MCF 10A (cell line): ENCODE data around the gene ARHGAP31. TPM values are rescaled to one million over a fixed set of nuclear protein-coding genes. Genes with fewer than 3 reads are reported as not detected.

ENCODE experiments used
- BruUV-seq: library from RNA; stranded (reverse); fragments of 400-500 nt; replicated peaks from 2 replicates; lab custom pipeline; 2021; lab: Mats Ljungman, UMichigan
- CTCF ChIA-PET: fragments of 300-600 bp; sonication (Branson Sonifier 250); formaldehyde crosslinking; extraction: SDS; loops from one replicate; lab custom pipeline; 2021; ENCODE audit warnings: antibody characterized with exemption, inconsistent platforms; lab: Yijun Ruan, JAX
- POLR2A ChIA-PET: fragments of 300-600, 350-650 bp; sonication (Branson Sonifier 250); formaldehyde crosslinking; extraction: SDS; loops from one replicate; lab custom pipeline; 2020; ENCODE audit warnings: antibody characterized with exemption, inconsistent platforms; lab: Yijun Ruan, JAX
- DNase-seq: peaks from one replicate; pipeline ENCODE4 v3.0.0-alpha.2; 2018; ENCODE audit not compliant: unreplicated experiment
- H3K27ac Mint-ChIP-seq: one replicate; pipeline ENCODE4 v1.8.0; 2022; ENCODE audit warnings: mild to moderate bottlenecking, low read depth, mixed read lengths; ENCODE audit not compliant: unreplicated experiment
- H3K27me3 Mint-ChIP-seq: one replicate; pipeline ENCODE4 v1.8.0; 2022; ENCODE audit warnings: mixed read lengths; ENCODE audit not compliant: insufficient read depth, unreplicated experiment
- H3K36me3 Mint-ChIP-seq: one replicate; pipeline ENCODE4 v1.8.0; 2022; ENCODE audit warnings: mild to moderate bottlenecking, moderate library complexity, mixed read lengths; ENCODE audit not compliant: insufficient read depth, unreplicated experiment
- H3K4me1 Mint-ChIP-seq: one replicate; pipeline ENCODE4 v1.8.0; 2022; ENCODE audit warnings: mixed read lengths; ENCODE audit not compliant: insufficient read depth, unreplicated experiment
- H3K4me3 Mint-ChIP-seq: one replicate; pipeline ENCODE4 v1.8.0; 2022; ENCODE audit warnings: mild to moderate bottlenecking, moderate library complexity, mixed read lengths; ENCODE audit not compliant: unreplicated experiment
- H3K9me3 Mint-ChIP-seq: one replicate; pipeline ENCODE4 v1.8.0; 2022; ENCODE audit warnings: mixed read lengths; ENCODE audit not compliant: unreplicated experiment
- intact Hi-C: fragments of 100-400 bp; cut with micrococcal nuclease; formaldehyde crosslinking; loops from 2 replicates; pipeline ENCODE4 v1.14.1; 2022
- total RNA-seq: library from RNA; stranded (reverse); gene quantifications from 2 replicates; pipeline ENCODE4 v1.2.3, GENCODE V29; 2022
- TF ChIP-seq, protein P1 (sequence below): fragments of 200-600 bp; IDR thresholded peaks from one replicate; pipeline ENCODE4 v1.8.0; 2022; ENCODE audit warnings: antibody characterized with exemption, mild to moderate bottlenecking; ENCODE audit not compliant: unreplicated experiment

The ARHGAP31 gene
- total RNA-seq, 1 experiment from 2014 or later, result 4.4 TPM

DNA sequence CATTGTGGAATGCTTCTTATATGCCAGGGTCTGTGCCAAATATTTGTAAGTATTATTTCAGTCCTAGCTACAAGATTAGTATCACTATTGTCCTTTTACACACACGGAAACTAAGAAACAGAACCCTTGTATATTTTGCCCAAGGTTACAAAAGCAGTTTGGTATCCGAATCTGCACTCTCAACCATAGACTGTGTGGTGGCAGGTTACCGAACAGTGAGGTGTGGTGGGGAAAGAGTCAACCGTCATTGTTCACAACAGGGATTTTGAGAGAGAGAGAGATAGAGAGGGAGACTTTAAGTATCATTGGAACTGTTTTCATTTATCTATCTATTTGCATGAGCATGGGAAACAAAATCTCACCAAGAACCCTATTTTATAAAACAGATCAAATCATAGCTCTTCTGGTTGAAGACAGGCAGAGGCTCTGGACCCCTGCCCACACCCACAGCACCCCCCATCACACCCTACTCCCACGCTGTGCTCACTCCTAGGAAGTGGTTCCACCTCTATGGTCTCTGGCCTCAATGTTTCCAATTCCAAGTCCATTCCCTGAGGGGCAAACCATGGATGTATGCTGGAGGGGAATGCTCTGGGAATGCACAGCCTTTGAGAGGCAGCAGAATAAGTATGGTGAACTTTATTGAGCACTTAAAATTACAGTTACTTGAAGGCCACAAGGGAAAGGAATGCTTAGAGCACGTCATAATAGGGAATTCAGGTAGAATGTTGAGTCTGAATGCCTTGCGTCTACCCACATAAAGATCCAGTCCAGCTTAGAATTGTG, 69.0 kb downstream of the ARHGAP31 start:
- no peaks in the 10 kb centered on the region for H3K36me3 Mint-ChIP-seq
- H3K4me1 Mint-ChIP-seq, result no peaks in the 10 kb centered on the region
- no peak overlapping the region for H3K4me3 Mint-ChIP-seq
- no peaks in the 10 kb centered on the region for H3K27me3 Mint-ChIP-seq
- no peak overlapping the region for H3K27ac Mint-ChIP-seq
- ChIA-PET CTCF (no interaction called here), POLR2A (interaction anchor here (0.6 kb wide), 2 partner anchors 45 to 328 kb away, joined by 3 to 7 read pairs; no protein-coding TSS in a partner anchor)
- BruUV-seq, result no TSS peak
- TF ChIP-seq, protein P1, sequence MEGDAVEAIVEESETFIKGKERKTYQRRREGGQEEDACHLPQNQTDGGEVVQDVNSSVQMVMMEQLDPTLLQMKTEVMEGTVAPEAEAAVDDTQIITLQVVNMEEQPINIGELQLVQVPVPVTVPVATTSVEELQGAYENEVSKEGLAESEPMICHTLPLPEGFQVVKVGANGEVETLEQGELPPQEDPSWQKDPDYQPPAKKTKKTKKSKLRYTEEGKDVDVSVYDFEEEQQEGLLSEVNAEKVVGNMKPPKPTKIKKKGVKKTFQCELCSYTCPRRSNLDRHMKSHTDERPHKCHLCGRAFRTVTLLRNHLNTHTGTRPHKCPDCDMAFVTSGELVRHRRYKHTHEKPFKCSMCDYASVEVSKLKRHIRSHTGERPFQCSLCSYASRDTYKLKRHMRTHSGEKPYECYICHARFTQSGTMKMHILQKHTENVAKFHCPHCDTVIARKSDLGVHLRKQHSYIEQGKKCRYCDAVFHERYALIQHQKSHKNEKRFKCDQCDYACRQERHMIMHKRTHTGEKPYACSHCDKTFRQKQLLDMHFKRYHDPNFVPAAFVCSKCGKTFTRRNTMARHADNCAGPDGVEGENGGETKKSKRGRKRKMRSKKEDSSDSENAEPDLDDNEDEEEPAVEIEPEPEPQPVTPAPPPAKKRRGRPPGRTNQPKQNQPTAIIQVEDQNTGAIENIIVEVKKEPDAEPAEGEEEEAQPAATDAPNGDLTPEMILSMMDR, result no peak
- DNase-seq, result no peak
- no peaks in the 10 kb centered on the region for H3K9me3 Mint-ChIP-seq
- intact Hi-C loops, result no loop called here

DNA sequence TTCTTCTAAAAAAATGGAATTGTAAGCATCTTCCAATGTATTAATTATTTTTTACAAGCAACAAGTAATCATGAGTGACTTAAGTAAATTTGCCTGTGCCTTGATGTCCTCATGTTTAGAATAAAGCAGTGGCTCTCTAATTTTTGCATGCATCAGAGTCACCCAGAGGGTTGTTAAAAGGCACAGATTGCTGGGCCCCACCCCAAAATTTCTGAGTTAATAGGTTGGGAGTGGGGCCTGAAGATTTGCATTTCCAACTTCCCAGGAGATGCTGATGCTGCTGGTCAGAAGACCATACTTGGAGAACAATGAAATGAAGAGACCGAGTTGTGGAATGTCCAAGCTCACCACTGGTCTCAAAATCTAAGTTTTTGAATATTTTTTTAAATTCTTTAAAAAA, 70.2 kb downstream of the ARHGAP31 start:
- H3K27ac Mint-ChIP-seq, result no peak overlapping the region
- CTCF ChIA-PET, result no interaction called here

DNA sequence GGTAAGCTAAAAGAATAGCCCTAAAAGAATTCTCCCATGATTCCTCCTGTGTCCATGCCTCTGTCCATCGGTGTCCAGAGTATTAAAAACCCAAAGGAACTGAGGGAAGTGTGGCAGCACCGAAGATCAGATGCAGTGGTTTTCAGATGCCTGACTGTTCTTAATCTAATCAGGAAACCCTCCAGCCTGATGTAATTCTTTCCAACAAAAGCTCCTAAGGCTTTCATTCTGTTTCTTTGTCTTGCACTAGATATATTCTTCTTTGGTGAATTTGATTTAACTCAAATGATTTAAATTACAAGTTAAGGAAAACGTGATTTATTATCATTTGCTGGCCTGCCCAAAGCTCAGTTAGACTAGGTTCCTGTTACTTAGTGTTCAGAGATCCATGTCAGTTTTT, 71.2 kb downstream of the ARHGAP31 start:
- Mint-ChIP-seq H3K4me3 (no peak overlapping the region), H3K27me3 (no peaks in the 10 kb centered on the region), H3K9me3 (peaks cover 8% of the 10 kb centered on the region), H3K27ac (no peak overlapping the region), H3K4me1 (no peaks in the 10 kb centered on the region), H3K36me3 (peaks cover 4% of the 10 kb centered on the region)
- no TSS peak for BruUV-seq
- intact Hi-C loops, result no loop called here
- POLR2A ChIA-PET, result no interaction called here
- no peak for DNase-seq
- CTCF ChIA-PET, result interaction anchor here (0.6 to 1.3 kb wide), 4 partner anchors 10 to 90 kb away, joined by 3 to 5 read pairs (median 4); no protein-coding TSS in a partner anchor
- TF ChIP-seq, protein P1, result no peak

More for the DNA sequence above, 70.2 kb downstream of the ARHGAP31 start:
- BruUV-seq, result no TSS peak
- DNase-seq, result no peak
- no peaks in the 10 kb centered on the region for H3K4me1 Mint-ChIP-seq
- H3K9me3 Mint-ChIP-seq, result peaks cover 8% of the 10 kb centered on the region
- intact Hi-C loops, result no loop called here
- H3K36me3 Mint-ChIP-seq, result no peaks in the 10 kb centered on the region
- POLR2A ChIA-PET, result no interaction called here
- TF ChIP-seq, protein P1, result no peak
- H3K27me3 Mint-ChIP-seq, result no peaks in the 10 kb centered on the region
- H3K4me3 Mint-ChIP-seq, result no peak overlapping the region

DNA sequence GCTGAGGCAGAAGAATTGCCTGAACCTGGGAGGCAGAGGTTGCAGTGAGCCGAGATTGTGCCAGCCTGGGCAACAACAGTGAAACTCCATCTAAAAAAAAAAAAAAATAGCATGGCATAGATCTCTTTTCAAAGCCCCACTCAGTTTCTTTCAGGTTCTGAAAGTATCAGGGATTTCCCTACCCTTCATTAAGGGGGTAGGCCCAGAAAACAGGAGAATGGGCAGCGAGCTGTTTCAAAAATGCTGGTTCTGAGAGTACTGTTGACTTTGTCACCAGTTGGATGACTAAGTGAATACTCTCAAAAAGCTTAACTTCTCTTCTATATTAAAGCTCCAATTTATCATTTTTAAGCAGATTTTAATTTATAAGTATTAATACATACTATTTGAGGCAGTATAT, 72.8 kb downstream of the ARHGAP31 start:
- POLR2A ChIA-PET, result interaction anchor here (1.0 kb wide), 1 partner anchor 71 kb away, joined by 3 read pairs; no protein-coding TSS in a partner anchor
- intact Hi-C loops, result no loop called here
- H3K4me3 Mint-ChIP-seq, result no peak overlapping the region
- CTCF ChIA-PET, result interaction anchor here (0.6 to 1.1 kb wide), 2 partner anchors 11 to 126 kb away, joined by 3 read pairs; partner anchors contain the start of gene B4GALT4
- no peak overlapping the region for H3K27ac Mint-ChIP-seq
- BruUV-seq, result no TSS peak
- peaks cover 8% of the 10 kb centered on the region for H3K9me3 Mint-ChIP-seq
- no peaks in the 10 kb centered on the region for H3K27me3 Mint-ChIP-seq
- no peak for DNase-seq
- peaks cover 4% of the 10 kb centered on the region for H3K36me3 Mint-ChIP-seq
- no peaks in the 10 kb centered on the region for H3K4me1 Mint-ChIP-seq
- TF ChIP-seq, protein P1, result no peak
